RPMI8226 (cell line): ENCODE data around the gene PDE6G.

Experiments used
- DNase-seq: peaks from one replicate; pipeline ENCODE4 v3.0.0-alpha.2; 2015

PDE6G gene

GRCh38 chr17:81656118-81656743, at the start of gene PDE6G:
TSS of gene PDE6G (minus strand) at chr17:81656542. CDS start at chr17:81653305, 3,237 bp downstream.
- DNase-seq, result no peak

GRCh38 chr17:81705518-81706231, 49.3 kb upstream of the PDE6G start:
- DNase-seq, result no peak

- DNase-seq, result no peak
These were observed 47.7 kb upstream of the PDE6G start for GRCh38 chr17:81703747-81704654.

- DNase-seq, result peak; percentile 95
These were observed 46.8 kb upstream of the PDE6G start, which contains the start of gene MRPL12 for GRCh38 chr17:81702934-81703746. TSS of gene MRPL12 (plus strand) at chr17:81703367. CDS start at chr17:81703502, 135 bp downstream.

GRCh38 chr17:81701288-81702071, 45.1 kb upstream of the PDE6G start:
- peak; percentile 39 for DNase-seq

- DNase-seq, result no peak
These were observed 44.3 kb upstream of the PDE6G start for GRCh38 chr17:81700353-81701287.

- DNase-seq, result no peak
These were observed 41.1 kb upstream of the PDE6G start for GRCh38 chr17:81697261-81698044.

- DNase-seq, result no peak
These were observed 40.0 kb upstream of the PDE6G start for GRCh38 chr17:81696218-81696941.

GRCh38 chr17:81695801-81696200, 39.5 kb upstream of the PDE6G start:
- no peak for DNase-seq

GRCh38 chr17:81695211-81695610, 38.9 kb upstream of the PDE6G start:
- DNase-seq, result no peak

GRCh38 chr17:81694810-81695209, 38.5 kb upstream of the PDE6G start:
- DNase-seq, result no peak

GRCh38 chr17:81693509-81694210, 37.3 kb upstream of the PDE6G start:
- DNase-seq, result no peak

- DNase-seq, result no peak
These were observed 35.3 kb upstream of the PDE6G start for GRCh38 chr17:81691608-81692007.

- no peak for DNase-seq
These were observed 34.9 kb upstream of the PDE6G start for GRCh38 chr17:81691196-81691595.

- DNase-seq, result no peak
These were observed 34.2 kb upstream of the PDE6G start for GRCh38 chr17:81690549-81690948.

GRCh38 chr17:81690066-81690465, 33.7 kb upstream of the PDE6G start:
- no peak for DNase-seq

- DNase-seq, result no peak
These were observed 32.3 kb upstream of the PDE6G start for GRCh38 chr17:81688616-81689015.
